ENCODE data around the gene MPP1.

Gene MPP1

GRCh38 chrX:154812341-154813101, 7.2 kb upstream of the MPP1 start:
- no peak for DNase-seq

DNA sequence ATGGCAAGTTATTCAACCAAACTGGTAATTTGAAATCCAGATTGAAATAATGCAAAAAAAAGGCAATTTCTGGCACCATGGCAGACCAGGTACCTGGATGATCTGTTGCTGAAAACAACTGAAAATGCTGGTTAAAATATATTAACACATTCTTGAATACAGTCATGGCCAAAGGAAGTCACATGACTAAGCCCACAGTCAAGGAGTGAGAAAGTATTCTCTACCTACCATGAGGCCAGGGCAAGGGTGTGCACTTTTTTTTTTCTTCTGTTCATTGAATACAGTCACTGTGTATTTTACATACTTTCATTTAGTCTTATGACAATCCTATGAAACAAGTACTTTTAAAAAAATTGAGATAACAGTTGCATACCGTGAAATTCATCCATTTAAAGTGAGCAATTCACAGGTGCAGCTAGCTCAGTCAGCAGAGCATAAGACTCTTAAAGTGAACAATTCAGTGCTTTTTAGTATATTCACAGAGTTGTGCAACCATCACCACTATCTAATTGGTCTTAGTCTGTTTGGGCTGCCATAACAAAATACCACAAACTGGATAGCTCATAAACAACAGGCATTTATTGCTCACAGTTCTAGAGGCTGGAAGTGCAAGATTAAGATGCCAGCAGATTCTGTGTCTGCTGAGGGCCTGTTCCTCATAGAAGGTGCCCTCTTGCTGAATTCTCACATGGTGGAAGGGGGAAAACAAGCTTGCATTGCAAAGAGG, 4.8 kb upstream of the MPP1 start:
- DNase-seq: no peak

- no peak for DNase-seq
These were observed 1.7 kb upstream of the MPP1 start for GRCh38 chrX:154806837-154807501.

DNA sequence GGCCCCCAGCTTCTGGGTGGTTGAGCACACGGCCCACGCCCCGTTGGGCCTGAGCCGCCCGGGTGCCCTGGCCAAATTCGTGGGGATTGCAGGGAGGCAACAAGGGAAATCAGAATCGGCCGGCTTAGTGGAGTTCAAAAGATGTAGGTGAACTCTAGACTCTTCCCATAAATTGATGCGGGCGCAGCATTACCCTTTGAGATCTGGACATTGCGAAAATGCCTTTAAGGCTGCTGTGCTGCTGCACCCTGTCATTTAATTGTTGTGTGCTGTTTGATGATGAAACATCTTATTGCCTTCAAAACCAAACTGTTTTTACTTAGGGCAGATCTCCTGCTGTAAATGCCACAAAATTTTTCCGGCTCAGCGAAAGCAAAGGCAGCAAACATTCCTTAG, 409 bp upstream of the MPP1 start:
- no peak for DNase-seq

DNA sequence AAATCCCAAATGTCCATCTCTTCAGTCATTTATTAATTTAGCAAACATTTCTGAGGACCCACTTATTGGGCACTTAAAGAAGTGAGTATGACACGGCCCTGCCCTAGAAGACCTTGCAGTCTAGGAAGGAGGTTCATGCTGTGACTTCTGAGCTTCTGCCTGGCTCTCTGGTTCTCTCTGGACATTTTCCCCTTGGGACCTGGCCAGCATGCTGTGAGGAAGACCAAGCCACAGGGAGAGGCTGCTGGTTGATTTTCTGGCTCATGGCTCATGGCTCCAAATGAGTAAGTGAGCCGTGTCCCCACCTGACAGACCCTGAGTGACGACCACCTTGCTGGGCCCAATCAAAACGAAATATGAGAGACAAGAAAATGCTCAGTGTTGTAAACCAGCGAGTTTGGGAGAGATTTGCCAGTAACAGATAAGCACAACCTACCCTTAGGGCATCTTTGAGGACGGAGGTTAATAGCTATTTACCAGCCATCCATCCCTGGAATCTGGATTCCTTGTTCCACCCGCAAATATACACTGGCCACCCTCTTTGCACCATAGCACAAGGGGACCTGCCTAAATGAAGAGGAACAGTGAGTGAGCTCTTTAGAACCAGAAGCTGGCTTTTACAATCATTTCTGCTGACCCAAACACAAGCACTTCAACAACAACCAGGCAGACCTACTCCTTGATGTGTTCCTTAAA, 876 bp downstream of the MPP1 start:
- peak; percentile 59 for DNase-seq

- DNase-seq: peak; percentile 12
These were observed 2.3 kb downstream of the MPP1 start for GRCh38 chrX:154802947-154803346.

GRCh38 chrX:154800478-154801210, 4.6 kb downstream of the MPP1 start:
- DNase-seq: peak; percentile 84

DNA sequence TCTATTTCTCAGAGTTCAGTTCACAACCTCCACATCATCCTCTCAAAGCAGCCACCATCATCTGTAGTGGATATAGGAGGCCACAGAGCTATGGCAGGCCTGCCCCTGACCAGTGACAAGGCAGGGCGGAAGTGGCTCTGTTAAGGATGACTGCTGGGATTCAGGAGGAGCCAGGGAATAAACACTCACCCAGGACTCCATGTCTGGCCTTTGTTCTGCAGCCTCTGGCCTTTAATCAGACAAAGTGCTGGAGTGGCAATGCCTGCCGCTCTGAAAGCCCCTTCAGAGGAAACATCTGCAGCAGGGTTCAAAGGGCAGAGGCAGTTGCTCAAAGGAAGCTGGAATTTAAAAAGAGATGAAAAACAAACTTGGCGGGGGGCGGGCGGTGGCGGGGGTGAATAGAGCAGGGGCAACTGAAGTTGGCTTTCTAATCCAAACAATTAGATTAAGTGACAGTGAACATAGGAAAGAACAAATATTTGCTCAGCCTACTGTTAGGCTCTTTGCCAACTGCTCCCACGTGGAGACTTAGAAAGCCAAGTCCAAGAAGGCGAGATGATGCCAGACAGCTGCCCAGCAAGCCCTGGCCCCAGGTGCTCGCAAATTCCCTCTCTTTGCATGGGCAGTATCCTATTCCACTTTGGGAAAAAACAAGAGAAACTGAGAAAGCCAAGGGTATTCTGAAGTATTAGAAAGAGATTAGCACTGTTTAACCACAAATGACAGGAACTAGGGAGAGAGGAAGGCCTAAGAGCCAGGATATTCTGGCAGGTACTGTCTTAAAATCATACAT, 5.5 kb downstream of the MPP1 start:
- peak; percentile 99 for DNase-seq

DNA sequence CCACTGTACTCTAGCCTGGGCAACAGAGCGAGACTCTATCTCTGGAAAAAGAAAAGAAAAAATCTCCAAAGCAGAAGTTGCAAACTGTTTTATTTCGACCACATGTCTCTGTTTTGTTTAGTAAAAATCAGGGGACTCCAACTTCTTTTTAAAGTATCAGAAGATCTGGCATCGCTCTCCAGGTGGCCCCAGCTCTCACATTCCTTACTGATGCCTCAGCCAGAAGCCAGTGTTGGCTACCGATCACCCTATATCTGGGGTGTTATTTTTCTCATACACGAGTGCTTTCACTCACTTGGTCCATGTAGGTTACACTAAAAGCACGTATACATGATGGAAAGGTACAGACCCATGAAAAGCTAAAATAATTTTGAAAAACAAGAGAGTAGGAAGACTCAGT, 8.3 kb downstream of the MPP1 start:
- DNase-seq: no peak

GRCh38 chrX:154795016-154795415, 10.3 kb downstream of the MPP1 start:
- DNase-seq: no peak

GRCh38 chrX:154793084-154793795, 12.0 kb downstream of the MPP1 start:
- DNase-seq: peak; percentile 20

DNA sequence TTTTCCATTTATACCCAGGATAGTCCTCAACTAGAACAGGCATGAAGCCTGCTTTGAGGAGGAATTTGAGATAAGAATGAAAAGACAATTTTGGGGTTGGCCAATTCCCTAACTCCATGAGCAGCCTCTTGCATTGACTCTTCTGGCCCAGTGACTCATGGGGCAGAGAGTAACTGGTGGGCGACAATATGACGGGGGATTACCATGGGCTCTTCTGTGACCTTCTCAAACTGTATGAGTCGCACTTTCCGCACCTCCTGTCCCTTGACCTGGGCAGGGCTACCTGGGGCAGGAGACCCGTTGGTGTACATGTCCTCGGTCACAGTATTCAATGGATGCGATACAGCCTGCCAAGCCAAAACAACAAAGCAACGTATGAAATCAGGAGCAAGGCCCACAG, 13.3 kb downstream of the MPP1 start:
- DNase-seq: no peak

GRCh38 chrX:154791467-154791866, 13.8 kb downstream of the MPP1 start:
- DNase-seq: no peak

- no peak for DNase-seq
These were observed 19.6 kb downstream of the MPP1 start for GRCh38 chrX:154785716-154786115.

GRCh38 chrX:154784149-154784995, 20.9 kb downstream of the MPP1 start:
- no peak for DNase-seq

DNA sequence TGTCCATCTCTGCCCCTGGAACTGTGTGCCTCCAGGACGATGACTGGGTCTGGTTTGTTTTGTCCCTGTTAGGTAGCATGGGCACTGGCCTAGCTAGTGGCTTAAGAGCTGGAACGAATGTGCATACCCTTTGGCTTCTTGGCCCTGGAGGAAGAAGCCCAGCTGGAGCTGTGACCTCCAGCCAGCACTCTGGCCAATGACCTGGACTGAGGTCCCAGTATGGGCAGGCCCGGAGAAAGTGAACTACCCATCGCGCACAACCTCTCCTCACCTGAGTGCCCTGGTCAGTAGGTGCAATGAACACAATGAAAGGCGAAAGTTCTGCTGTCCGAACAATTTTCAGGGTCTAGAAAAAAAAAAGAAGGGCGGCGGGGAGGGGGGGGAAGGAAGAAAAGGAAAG, 24.3 kb downstream of the MPP1 start:
- no peak for DNase-seq

DNA sequence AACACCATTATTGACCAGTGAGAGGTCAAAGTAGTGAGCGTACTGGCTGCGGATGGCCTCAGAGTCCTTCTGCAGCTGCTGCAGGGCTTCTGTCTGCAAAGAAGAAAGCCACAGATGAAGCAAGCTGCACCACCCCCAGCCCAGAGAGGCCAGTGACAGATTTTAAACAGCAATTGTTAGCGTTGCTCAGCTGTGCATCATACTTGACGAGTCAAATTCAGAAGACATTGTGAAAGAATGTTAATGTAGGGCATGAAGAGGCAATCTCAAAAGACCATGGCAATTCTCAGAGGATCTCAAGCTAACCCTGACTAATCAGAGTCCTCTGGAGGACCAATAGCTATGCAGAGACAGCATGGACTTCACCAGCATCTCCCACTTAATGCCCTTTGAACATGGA, 26.0 kb downstream of the MPP1 start:
- no peak for DNase-seq

DNA sequence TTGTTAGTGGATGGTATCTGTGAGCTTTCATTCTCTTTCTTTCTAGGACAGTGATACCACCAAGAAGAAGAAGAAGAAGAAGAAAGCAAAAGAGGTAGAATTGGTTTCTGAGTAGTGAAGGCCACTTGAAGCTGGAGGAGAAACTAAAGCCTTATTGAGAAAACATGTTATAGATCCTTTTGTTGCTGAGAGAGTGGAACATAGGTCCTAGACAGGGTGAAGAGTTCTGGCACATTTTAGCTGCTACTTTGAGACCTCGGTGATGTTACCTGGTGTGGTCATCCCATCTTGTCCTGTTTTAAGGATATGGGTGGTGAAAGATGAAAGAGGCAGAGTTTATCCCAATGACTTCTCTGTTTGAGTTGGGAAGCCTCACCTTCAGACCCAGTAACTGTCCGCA, 28.5 kb downstream of the MPP1 start:
- no peak for DNase-seq

- peak; percentile 40 for DNase-seq
These were observed 29.6 kb downstream of the MPP1 start for GRCh38 chrX:154775419-154776349.

Data from NCI-H69 (cell line).